Inflammatory macrophage (primary cell): ENCODE measurements around the gene GALNT13.

Experiments
- DNase-seq, 2 donors: peaks; one replicate each; pipeline ENCODE4 v3.0.0-alpha.2; 2020 to 2022
- total RNA-seq, 18 experiments: gene quantifications; one replicate each; lab custom pipeline; 2026; ENCODE audit warnings: mixed read lengths in 6 of 18, inconsistent platforms in 2 of 18; lab: John Stamatoyannopoulos, UW

Gene GALNT13
- total RNA-seq: 0 to 0.20 (median 0.02) reads per million in 18 experiments

- DNase-seq: no peak
These were observed at the start of gene GALNT13 for GRCh38 chr2:153871231-153872221. Gene GALNT13, plus strand, starts transcription at chr2:153871922.

GRCh38 chr2:153823880-153824279, 47.8 kb upstream of the GALNT13 start:
- no peak for DNase-seq

- DNase-seq: no peak
These were observed 43.4 kb upstream of the GALNT13 start for GRCh38 chr2:153828335-153828734.

GRCh38 chr2:153834662-153835061, 37.1 kb upstream of the GALNT13 start:
- DNase-seq: no peak

- DNase-seq: no peak
These were observed 13.5 kb upstream of the GALNT13 start for GRCh38 chr2:153858250-153858649.

GRCh38 chr2:153864022-153864421, 7.7 kb upstream of the GALNT13 start:
- no peak for DNase-seq

GRCh38 chr2:153866595-153866994, 5.1 kb upstream of the GALNT13 start:
- DNase-seq: no peak

GRCh38 chr2:153870308-153870707, 1.4 kb upstream of the GALNT13 start:
- DNase-seq: no peak

GRCh38 chr2:153872311-153873051, 759 bp downstream of the GALNT13 start:
- DNase-seq: no peak

- DNase-seq: no peak
These were observed 1.6 kb downstream of the GALNT13 start for GRCh38 chr2:153873052-153874048.

GRCh38 chr2:153875801-153876466, 4.2 kb downstream of the GALNT13 start:
- no peak for DNase-seq

GRCh38 chr2:153880926-153881325, 9.2 kb downstream of the GALNT13 start:
- no peak for DNase-seq

GRCh38 chr2:153886833-153887232, 15.1 kb downstream of the GALNT13 start:
- DNase-seq: no peak

- no peak for DNase-seq
These were observed 18.9 kb downstream of the GALNT13 start for GRCh38 chr2:153890576-153890975.

- no peak for DNase-seq
These were observed 19.3 kb downstream of the GALNT13 start for GRCh38 chr2:153891051-153891450.

GRCh38 chr2:153912798-153913396, 41.2 kb downstream of the GALNT13 start:
- DNase-seq: no peak

GRCh38 chr2:153917570-153917969, 45.8 kb downstream of the GALNT13 start:
- no peak for DNase-seq

- no peak for DNase-seq
These were observed 63.8 kb downstream of the GALNT13 start for GRCh38 chr2:153935511-153935910.

GRCh38 chr2:153939124-153939796, 67.5 kb downstream of the GALNT13 start:
- no peak for DNase-seq

GRCh38 chr2:153940511-153940910, 68.8 kb downstream of the GALNT13 start:
- no peak for DNase-seq

- no peak for DNase-seq
These were observed 73.1 kb downstream of the GALNT13 start for GRCh38 chr2:153944800-153945199.
